Stimulated activated CD4-positive, alpha-beta T cell treated with anti-CD3 and anti-CD28 coated beads, Interleukin-4, amount 100 ng/mL, for 1 hour (primary cell): Measurements from ENCODE around the gene SCYGR1.
"Not testable (repeated sequence)": the region's sequence is repeated elsewhere in the genome, so short reads cannot be mapped to it uniquely, and the experiment has no call there.

Source experiments
- DNase-seq: peaks from one replicate; pipeline ENCODE4 v3.0.0-alpha.2; 2020

SCYGR1 gene

GRCh38 chr2:227368574-227368973 is 19.2 kb downstream of the SCYGR1 start:
- no peak for DNase-seq

- DNase-seq = no peak
Observed at GRCh38 chr2:227367427-227367795, 20.3 kb downstream of the SCYGR1 start.

- no peak for DNase-seq
Observed at GRCh38 chr2:227366769-227367426, 20.9 kb downstream of the SCYGR1 start.

- no peak for DNase-seq
Observed at GRCh38 chr2:227365833-227366232, 21.9 kb downstream of the SCYGR1 start.

DNA sequence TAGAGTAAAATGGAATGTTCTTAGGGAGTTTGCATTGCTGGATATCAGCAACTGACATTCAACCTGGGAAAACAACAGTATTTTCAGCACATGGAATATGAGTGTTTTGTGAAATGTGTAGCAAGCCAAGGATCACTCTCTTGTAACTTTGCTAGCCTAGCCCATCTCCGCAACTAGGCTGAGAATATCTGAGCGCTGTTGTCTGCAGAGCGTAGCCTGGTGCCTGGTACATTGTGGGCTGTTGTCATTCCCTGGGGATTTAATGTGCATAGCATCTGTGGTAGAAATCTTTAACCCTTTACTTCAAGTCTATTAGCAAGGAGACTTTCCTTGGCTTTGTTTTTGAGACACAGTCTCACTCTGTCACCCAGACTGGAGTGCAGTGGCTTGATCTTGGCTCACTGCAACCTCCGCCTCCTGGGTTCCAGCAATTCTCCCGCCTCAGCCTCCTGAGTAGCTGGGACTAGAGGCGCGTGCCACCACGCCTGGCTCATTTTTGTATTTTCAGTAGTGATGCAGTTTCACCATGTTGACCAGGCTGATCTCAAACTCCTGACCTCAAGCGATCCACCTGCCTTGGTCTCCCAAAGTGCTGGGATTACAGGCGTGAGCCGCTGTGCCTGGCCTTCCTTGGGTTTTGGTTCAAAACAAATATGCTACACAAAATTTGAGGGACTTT is 23.0 kb downstream of the SCYGR1 start:
- not testable (repeated sequence) for DNase-seq

DNA sequence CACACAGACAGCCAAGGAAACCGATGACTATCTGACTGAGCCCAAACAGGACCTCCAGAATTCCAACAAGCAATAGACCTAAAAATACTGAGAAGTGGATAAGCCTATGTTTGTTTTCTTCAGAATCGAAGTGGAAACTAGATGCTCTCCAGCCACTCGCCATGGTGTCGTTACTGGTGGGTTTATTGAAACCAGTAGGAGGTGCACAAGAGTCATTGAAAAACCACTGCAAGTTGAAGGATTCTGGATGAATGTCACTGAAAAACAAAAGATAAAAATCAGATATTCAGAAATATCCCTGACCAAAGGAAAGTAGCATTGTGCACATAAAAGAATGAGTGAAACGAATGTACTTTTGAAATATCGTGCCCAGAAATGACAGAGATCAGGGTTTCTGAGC is 24.0 kb downstream of the SCYGR1 start:
- no peak for DNase-seq

DNA sequence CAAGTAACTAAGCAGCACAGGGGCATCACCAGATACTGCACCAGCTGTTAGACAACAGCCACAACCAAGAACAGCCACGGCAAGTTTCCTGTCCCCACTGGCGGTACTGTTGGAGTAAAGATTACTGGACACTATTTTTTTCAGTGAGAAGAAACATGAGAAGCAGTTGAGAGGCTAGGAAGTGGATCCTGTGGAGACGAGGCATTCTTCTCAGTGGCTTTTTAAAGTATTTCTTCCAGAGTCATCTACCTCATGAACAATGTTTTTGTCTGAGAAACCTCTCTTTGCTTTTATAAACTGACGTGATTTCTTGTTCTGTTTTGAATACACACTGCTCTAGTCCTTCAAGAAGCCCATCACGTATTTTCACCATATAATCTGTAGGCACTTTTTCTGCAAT is 27.4 kb downstream of the SCYGR1 start:
- DNase-seq = no peak

DNA sequence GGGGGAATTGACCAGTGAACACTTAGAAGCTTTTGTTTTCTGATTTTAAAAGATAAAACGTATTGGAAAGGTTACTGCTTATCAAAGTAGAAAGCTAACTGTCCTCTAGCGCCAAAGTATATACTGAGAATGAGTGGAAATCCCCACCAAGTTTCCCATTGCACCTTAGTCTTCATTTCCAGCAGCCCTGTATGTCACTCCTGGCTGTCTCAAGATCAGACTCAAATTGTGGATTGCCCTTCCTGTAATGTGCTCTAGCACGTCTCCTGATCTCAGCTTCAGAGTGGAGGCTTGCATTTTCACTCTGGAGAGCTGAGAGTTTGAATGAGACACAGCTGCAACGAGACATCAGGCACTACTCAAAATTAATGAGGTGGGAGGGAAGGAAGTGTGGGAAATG is 36.1 kb downstream of the SCYGR1 start:
- DNase-seq = no peak

- no peak for DNase-seq
Observed at GRCh38 chr2:227349989-227350612, 37.6 kb downstream of the SCYGR1 start.

GRCh38 chr2:227348324-227348723 is 39.4 kb downstream of the SCYGR1 start:
- DNase-seq = no peak

- no peak for DNase-seq
Observed at GRCh38 chr2:227347117-227347516, 40.6 kb downstream of the SCYGR1 start.

DNA sequence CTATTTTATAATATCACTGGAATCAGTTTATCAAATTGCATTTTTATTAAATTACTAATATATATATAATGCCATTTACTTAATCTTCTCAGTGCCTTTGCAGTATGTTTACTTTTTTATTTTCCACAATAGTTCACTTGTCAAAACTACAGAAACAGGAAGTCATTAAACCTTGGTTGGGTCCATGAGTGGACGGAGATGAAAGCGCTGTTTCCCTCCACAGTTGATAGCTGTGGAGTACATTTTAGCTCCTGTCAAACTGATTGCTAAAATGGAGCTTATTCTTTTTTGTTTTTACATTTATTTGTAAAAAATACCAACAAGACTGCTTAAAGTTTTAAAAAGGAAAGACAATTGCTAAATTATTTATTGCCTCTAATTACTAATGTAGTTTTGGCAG is 43.5 kb downstream of the SCYGR1 start:
- no peak for DNase-seq

DNA sequence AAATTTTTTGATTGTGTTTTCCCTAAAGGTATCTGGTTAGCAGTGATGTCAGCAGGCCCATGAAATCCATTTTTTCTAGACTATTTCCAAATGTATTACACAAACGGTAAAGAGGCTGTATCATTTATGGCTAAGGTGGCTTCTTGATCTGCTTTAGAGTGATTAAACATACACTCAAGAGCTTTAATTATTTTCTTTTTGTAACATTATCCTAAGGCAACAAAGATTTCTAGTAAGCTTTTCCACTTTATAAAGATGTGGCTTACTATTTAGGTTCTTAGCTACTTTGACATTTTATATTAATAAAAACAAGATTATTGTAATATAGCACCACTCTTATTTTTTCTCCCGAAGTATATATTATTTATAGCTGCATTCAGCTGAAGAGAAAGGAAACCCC is 46.2 kb downstream of the SCYGR1 start:
- no peak for DNase-seq

DNA sequence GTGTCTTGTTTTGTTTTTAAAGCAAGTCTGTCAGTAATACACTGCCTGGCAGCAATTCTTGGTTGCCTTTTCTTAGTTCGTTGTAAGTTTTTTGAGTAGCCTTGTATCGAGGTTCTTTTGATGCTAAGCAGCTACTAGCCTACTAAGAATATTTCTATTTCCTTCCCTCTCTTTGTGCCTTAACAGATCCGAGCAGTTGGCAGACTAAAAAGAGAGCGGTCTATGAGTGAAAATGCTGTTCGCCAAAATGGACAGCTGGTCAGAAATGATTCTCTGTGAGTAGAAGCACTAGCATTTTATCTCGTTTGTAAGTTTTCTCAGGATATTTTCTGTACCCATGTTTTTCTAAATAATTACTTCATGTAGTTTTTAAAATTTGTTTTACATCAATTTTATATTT is 47.6 kb downstream of the SCYGR1 start:
- DNase-seq = no peak

- no peak for DNase-seq
Observed at GRCh38 chr2:227339098-227339599, 48.6 kb downstream of the SCYGR1 start.
